Spinal cord (tissue), 10 donors: ENCODE measurements around the gene TOX3. TPM values are rescaled to one million over a fixed set of nuclear protein-coding genes. Genes with fewer than 3 reads are reported as not detected.

ENCODE experiments used
- DNase-seq, 6 donors: peaks; one replicate each; pipeline versions ENCODE4 v3.0.0 to v3.0.0-alpha.2; 2013 to 2015; ENCODE audit warnings: low spot score in 6 of 6, low read depth in 4 of 6
- H3K27ac ChIP-seq: one replicate; pipeline ENCODE4 v1.5.1; 2013; ENCODE audit warnings: low read depth, low read length, control low read depth
- H3K27me3 ChIP-seq: one replicate; pipeline ENCODE4 v1.6.1; 2013; ENCODE audit warnings: low read length; ENCODE audit not compliant: control insufficient read depth, insufficient read depth
- H3K36me3 ChIP-seq: one replicate; pipeline ENCODE4 v1.6.1; 2013; ENCODE audit warnings: low read length; ENCODE audit not compliant: control insufficient read depth, insufficient read depth
- H3K4me1 ChIP-seq: one replicate; pipeline ENCODE4 v1.6.1; 2013; ENCODE audit warnings: low read length; ENCODE audit not compliant: control insufficient read depth, insufficient read depth
- H3K4me3 ChIP-seq: one replicate; pipeline ENCODE4 v1.5.1; 2013; ENCODE audit warnings: low read depth, low read length, control low read depth
- H3K9me3 ChIP-seq: one replicate; pipeline ENCODE4 v1.6.1; 2013; ENCODE audit warnings: low read length; ENCODE audit not compliant: control insufficient read depth, insufficient read depth
- WGBS: methylation state at CpG from one replicate; pipeline ENCODE4 v1.1.5; 2013; ENCODE audit warnings: missing lambda C conversion rate; ENCODE audit not compliant: insufficient coverage; 5-methylcytosine and 5-hydroxymethylcytosine counted together
- polyA plus RNA-seq, 2 donors: library from polyadenylated mRNA; unstranded; fragments of 120-200 nt; gene quantifications; one replicate each; pipeline ENCODE4 v1.2.1, GENCODE V29; 2013; ENCODE audit not compliant: insufficient read length in 2 of 2
- total RNA-seq, 2 donors: library from RNA; depleted of rRNA in 1 of 2; stranded (reverse); fragments of 120-200 nt in 1 of 2; fragments of >200 nt in 1 of 2; gene quantifications; one replicate each; pipeline versions ENCODE4 v1.2.3 to v1.2.4, GENCODE V29; 2013 to 2014
- donor health status: healthy.

Gene TOX3
- total and polyA plus RNA-seq, 4 donors, result 4.8 to 27.9 (median 13.9) TPM

DNA sequence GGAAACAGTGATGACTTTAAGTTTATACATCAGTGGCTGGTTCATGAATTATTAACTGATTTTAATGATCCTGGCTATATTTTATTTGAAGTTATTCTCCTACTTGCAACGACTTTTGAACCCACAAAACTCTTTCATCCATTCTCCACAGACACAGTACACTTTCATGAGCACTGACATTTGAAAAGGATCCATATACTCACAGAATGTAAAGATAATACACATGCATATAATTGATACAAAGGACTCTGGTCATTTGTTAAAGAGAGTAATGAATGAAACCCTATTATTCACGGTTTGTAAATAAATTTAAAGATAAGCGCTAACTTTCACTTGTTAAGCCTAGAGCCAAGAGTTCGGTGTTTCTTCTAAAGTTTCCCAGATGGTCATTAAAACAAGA, 3.3 kb downstream of the TOX3 start:
- DNase-seq, result peak in 1 of 6 donors; percentile 19
- H3K4me3 ChIP-seq, result peak overlapping the region; percentile 58
- no CpG with 5 or more reads among the region's 4 CpGs for WGBS
- no peaks in the 10 kb centered on the region for H3K36me3 ChIP-seq
- no peak overlapping the region for H3K27ac ChIP-seq
- peaks cover 14% of the 10 kb centered on the region for H3K27me3 ChIP-seq
- peaks cover 16% of the 10 kb centered on the region for H3K4me1 ChIP-seq
- H3K9me3 ChIP-seq, result no peaks in the 10 kb centered on the region

DNA sequence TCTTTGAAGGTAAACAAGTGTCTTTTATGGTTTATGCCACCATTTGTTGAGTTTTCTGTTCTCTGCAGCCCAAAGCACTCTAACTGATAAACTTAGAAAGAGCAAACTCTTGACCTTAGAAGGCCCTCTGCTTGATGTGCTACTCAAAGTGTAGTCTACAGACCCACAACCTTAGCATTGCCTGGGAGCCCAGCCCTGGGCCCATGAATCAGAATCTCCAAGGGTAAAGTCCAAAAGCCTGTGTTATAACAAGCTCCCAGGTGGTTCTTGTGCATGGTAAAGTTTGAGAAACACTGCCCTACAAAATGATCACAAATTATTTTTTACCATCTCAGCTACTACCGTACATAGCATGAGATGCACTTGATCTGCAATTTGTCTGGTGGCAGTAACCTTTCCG, 6.0 kb downstream of the TOX3 start:
- no peaks in the 10 kb centered on the region for H3K9me3 ChIP-seq
- no CpG with 5 or more reads among the region's 2 CpGs for WGBS
- no peak overlapping the region for H3K4me3 ChIP-seq
- H3K27ac ChIP-seq, result no peak overlapping the region
- H3K36me3 ChIP-seq, result no peaks in the 10 kb centered on the region
- peaks cover 4% of the 10 kb centered on the region for H3K4me1 ChIP-seq
- DNase-seq, result no peak
- peaks cover 6% of the 10 kb centered on the region for H3K27me3 ChIP-seq

DNA sequence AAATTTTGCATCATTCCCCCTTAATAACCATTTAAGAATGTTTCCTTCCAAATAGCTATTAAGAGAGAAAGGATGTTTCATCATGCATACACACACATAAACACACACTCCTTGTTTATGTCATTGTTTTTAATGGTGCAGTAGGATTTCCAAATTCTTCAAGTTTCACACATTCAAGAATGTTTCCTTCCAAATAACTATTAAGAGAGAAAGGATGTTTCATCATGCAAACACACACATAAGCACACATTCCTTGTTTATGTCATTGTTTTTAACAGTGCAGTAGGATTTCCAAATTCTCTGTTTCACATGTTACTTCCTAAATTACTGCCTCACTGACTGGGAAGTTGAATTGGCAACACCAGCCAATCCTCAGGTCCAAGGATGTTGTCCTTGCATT, 7.8 kb downstream of the TOX3 start:
- Histone ChIP-seq H3K27ac (no peak overlapping the region), H3K4me1 (no peaks in the 10 kb centered on the region), H3K36me3 (no peaks in the 10 kb centered on the region), H3K27me3 (no peaks in the 10 kb centered on the region), H3K4me3 (no peak overlapping the region), H3K9me3 (no peaks in the 10 kb centered on the region)
- DNase-seq, result no peak

DNA sequence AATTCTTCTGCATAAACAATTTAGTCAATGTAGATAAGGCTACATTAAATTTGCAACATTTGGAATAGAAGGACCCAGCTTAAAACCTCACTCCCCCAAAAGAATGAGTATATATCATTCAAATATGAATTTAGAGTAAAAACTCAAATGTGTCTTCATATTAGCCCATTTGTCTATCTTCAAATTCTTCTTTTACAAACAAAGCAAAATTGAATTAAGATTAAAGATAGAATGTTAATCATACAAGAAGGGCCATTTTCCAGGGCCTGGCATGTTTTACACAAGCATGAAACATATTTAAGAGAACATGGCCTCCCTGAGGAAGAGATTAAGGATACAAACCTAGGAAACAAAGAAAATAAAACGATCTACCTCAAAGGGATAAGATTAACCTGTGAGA, 8.4 kb downstream of the TOX3 start:
- H3K4me1 ChIP-seq, result no peaks in the 10 kb centered on the region
- no peak overlapping the region for H3K4me3 ChIP-seq
- no peak overlapping the region for H3K27ac ChIP-seq

DNA sequence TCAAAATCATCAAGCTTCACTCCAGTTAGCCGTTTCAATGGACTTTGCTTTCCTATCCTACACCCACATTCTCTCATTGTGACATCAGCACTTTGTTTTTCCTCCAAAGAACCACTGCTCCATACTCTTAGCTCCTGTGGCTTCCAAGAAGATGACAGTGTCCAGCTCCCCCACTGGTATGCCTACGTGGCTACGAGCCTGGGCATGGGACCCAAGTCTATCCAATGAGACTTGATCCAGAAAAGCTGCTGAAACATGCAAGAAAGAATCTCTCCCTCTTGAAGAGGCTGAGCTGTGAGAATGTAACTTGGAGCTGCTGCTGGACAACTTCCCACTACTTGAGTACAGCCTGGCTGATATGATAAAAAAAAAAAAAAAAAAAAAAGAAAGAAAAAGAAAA, 9.4 kb downstream of the TOX3 start:
- no peaks in the 10 kb centered on the region for H3K27me3 ChIP-seq
- no peak overlapping the region for H3K4me3 ChIP-seq
- no peak for DNase-seq
- 78% methylated on average over 3 of the region's 3 CpGs for WGBS
- no peaks in the 10 kb centered on the region for H3K36me3 ChIP-seq
- H3K27ac ChIP-seq, result no peak overlapping the region
- no peaks in the 10 kb centered on the region for H3K9me3 ChIP-seq
- no peaks in the 10 kb centered on the region for H3K4me1 ChIP-seq

More for the DNA sequence above, 8.4 kb downstream of the TOX3 start:
- DNase-seq, result no peak
- H3K36me3 ChIP-seq, result no peaks in the 10 kb centered on the region
- no peaks in the 10 kb centered on the region for H3K9me3 ChIP-seq
- WGBS, result no CpG with 5 or more reads among the region's 1 CpG
- H3K27me3 ChIP-seq, result no peaks in the 10 kb centered on the region

DNA sequence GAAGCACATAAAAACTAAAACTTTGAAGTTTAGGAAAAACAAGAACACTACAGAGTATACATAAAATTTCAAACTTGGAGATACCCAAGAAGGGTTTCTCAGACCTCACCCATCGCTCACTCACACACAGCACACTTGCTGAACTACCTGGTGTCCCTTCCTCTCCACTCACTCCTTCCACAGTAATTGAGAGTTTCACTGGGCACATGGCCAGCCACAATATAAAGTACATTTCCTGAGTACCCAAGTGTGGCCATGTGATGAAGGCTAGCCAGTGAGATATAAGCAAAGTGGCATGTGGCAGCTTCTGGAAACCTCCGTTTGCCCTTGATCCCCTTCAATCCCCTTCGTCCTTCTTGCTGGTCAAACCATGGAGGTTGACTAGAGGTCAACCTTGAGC, 11.9 kb downstream of the TOX3 start:
- Histone ChIP-seq H3K9me3 (no peaks in the 10 kb centered on the region), H3K4me1 (no peaks in the 10 kb centered on the region), H3K4me3 (no peak overlapping the region), H3K27ac (no peak overlapping the region), H3K27me3 (no peaks in the 10 kb centered on the region), H3K36me3 (no peaks in the 10 kb centered on the region)
- DNase-seq, result no peak
- 100% methylated on average over 1 of the region's 3 CpGs for WGBS

DNA sequence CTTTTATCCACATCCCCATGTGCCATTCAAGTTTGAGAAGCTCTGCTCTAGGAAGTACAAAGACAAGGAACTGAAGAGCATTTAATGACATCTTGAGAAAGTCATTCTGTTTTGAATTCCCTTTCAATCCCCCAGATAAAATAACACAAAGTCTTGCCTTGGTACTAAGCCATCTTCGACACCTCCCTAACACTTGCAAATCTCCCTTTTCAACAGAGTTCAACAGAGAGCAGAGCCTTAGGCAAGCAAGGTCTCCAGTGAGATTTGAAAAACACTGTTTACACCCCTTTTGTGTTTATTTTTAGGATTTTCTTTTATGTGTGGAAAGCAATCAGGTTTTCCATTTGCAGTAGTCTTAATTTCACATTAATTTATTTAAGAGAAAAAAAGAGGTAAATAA, 13.6 kb downstream of the TOX3 start:
- H3K27ac ChIP-seq, result no peak overlapping the region

DNA sequence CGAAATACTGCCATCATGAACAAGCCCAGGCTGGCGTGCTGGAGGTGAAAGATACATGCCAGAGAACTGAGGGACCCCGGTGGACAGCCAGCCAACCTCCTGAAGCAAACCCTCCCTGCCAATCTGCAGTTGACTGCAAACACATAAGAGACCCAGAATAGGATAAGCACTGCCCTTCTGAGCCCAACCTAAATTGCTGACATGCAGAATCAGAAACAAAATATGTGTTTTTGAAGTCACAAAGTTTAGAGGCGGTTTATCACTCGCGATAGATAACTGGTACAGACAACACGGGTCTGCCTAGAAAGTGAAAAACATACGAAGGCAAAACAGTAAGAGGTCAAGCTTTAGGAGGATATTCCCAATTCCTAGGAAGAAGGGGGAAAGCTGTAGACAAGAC, 14.6 kb downstream of the TOX3 start:
- no peaks in the 10 kb centered on the region for H3K27me3 ChIP-seq

More for the DNA sequence above, 13.6 kb downstream of the TOX3 start:
- Histone ChIP-seq H3K36me3 (no peaks in the 10 kb centered on the region), H3K27me3 (no peaks in the 10 kb centered on the region), H3K4me1 (no peaks in the 10 kb centered on the region), H3K9me3 (no peaks in the 10 kb centered on the region), H3K4me3 (no peak overlapping the region)
- WGBS, result 71% methylated on average over 1 of the region's 1 CpG
- DNase-seq, result no peak

DNA sequence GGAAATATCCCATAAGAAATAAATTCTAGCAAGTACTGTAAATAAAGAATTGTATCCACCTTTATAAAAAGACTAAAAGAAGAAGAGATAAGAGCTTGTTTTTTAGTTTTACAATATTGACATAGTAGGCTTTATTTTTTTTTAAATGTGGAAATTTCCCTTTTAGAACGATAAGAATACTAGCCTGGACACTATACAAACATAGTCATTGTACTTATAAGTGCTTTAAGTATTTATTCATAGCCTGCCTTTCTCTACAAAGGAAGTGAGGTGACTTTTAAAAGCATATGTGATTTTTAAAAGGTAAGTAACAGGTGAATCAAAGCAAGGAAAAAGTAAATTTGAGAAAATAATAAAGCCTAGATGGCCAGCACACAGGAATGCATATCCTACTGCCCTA, 17.7 kb downstream of the TOX3 start:
- H3K9me3 ChIP-seq, result no peaks in the 10 kb centered on the region
- H3K27me3 ChIP-seq, result no peaks in the 10 kb centered on the region
- WGBS, result no CpG with 5 or more reads among the region's 1 CpG
- no peak overlapping the region for H3K4me3 ChIP-seq
- H3K36me3 ChIP-seq, result no peaks in the 10 kb centered on the region
- H3K4me1 ChIP-seq, result peaks cover 4% of the 10 kb centered on the region
- no peak overlapping the region for H3K27ac ChIP-seq
- no peak for DNase-seq

More for the DNA sequence above, 14.6 kb downstream of the TOX3 start:
- no peak overlapping the region for H3K4me3 ChIP-seq
- WGBS, result 100% methylated on average over 7 of the region's 8 CpGs
- no peak for DNase-seq
- no peak overlapping the region for H3K27ac ChIP-seq
- H3K36me3 ChIP-seq, result no peaks in the 10 kb centered on the region
- no peaks in the 10 kb centered on the region for H3K4me1 ChIP-seq
- no peaks in the 10 kb centered on the region for H3K9me3 ChIP-seq

DNA sequence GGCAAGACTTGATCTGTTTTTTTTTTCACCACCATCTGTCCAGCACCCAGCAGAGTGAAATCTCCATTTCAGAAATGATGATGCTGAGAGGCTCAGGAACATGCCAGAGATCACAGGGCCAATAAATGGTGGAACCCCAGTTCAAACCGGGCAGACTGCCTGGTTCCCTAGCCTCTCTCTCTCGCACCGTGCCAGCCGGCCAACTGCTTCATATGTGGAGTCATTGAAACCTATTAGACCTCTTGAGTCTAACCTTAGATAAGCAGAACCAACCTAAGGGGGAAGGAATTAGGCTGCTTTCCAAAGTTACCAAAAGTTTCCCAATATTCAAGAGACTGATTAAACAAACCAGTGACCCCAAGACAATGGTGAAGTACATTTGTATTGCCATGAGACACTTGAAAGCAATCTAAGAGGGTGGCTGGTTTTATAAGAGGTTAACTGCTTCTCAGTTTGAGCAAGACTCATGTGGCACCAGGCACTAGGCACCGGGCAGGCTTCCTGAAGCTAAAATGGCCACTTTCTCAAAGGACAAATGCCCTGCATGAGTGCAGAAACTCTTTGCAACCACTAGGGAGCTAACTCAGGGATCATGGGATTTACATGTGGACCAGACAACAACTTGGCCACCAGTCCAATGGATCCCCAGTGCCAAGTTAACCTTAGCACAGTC, 18.4 kb downstream of the TOX3 start:
- Histone ChIP-seq H3K4me3 (no peak overlapping the region), H3K36me3 (no peaks in the 10 kb centered on the region), H3K9me3 (no peaks in the 10 kb centered on the region), H3K27me3 (no peaks in the 10 kb centered on the region), H3K4me1 (peaks cover 4% of the 10 kb centered on the region), H3K27ac (no peak overlapping the region)
- 76% methylated on average over 2 of the region's 5 CpGs for WGBS
- no peak for DNase-seq
